DOHH2 (cell line): Measurements from ENCODE around the gene TBPL1.

Source experiments
- H3F3A ChIP-seq: fragments of 200-600 bp; sonication (generic), shearing (Covaris generic); 2 replicates; pipeline ENCODE4 v1.6.0; 2016; ENCODE audit warnings: antibody characterized with exemption, mild to moderate bottlenecking; ENCODE audit not compliant: control insufficient read depth, insufficient read depth
- H3K27ac ChIP-seq: fragments of 200-600 bp; sonication (generic); 2 replicates; pipeline ENCODE4 v1.5.1; 2014; ENCODE audit warnings: low read depth, mild to moderate bottlenecking, low read length, moderate library complexity
- H3K27me3 ChIP-seq: fragments of 200-600 bp; sonication (generic); 2 replicates; pipeline ENCODE4 v1.6.1; 2014; ENCODE audit warnings: mild to moderate bottlenecking, low read length, mixed read lengths; ENCODE audit not compliant: control insufficient read depth
- H3K36me3 ChIP-seq: fragments of 200-600 bp; sonication (generic); 2 replicates; pipeline ENCODE4 v1.6.1; 2014; ENCODE audit warnings: mild to moderate bottlenecking, low read length, moderate library complexity, mixed read lengths; ENCODE audit not compliant: control insufficient read depth
- H3K4me1 ChIP-seq: fragments of 200-600 bp; sonication (generic); 2 replicates; pipeline ENCODE4 v1.6.1; 2014; ENCODE audit warnings: mild to moderate bottlenecking, low read length, mixed read lengths; ENCODE audit not compliant: control insufficient read depth
- H3K4me2 ChIP-seq: fragments of 200-600 bp; sonication (generic); 2 replicates; pipeline ENCODE4 v1.6.0; 2014; ENCODE audit warnings: mild to moderate bottlenecking, low read length, moderate library complexity
- H3K4me3 ChIP-seq: fragments of 200-600 bp; sonication (generic); 2 replicates; pipeline ENCODE4 v1.5.1; 2014; ENCODE audit warnings: mild to moderate bottlenecking, low read length, mixed read lengths
- H3K79me2 ChIP-seq: fragments of 200-600 bp; sonication (generic); 2 replicates; pipeline ENCODE4 v1.6.1; 2014; ENCODE audit warnings: mild to moderate bottlenecking, low read length, mixed read lengths; ENCODE audit not compliant: control insufficient read depth
- H3K9me2 ChIP-seq: fragments of 200-600 bp; sonication (generic); replicated peaks from 2 replicates; pipeline ENCODE4 v1.6.1; 2014; ENCODE audit warnings: mild to moderate bottlenecking, low read length, mixed read lengths; ENCODE audit not compliant: control insufficient read depth
- H3K9me3 ChIP-seq: fragments of 200-600 bp; sonication (generic); 2 replicates; pipeline ENCODE4 v1.6.1; 2014; ENCODE audit warnings: antibody characterized with exemption, low read length, mixed read lengths; ENCODE audit not compliant: control insufficient read depth, insufficient read depth
- H4K20me1 ChIP-seq: fragments of 200-600 bp; sonication (generic); 2 replicates; pipeline ENCODE4 v1.6.0; 2014; ENCODE audit warnings: low read depth, mild to moderate bottlenecking, antibody characterized with exemption, low read length, moderate library complexity; ENCODE audit not compliant: control insufficient read depth, insufficient read depth
- EZH2phosphoT487 ChIP-seq: fragments of 200-600 bp; sonication (generic); IDR thresholded peaks from 2 replicates; pipeline ENCODE4 v1.6.1; 2017; ENCODE audit warnings: borderline replicate concordance, mild to moderate bottlenecking, antibody characterized with exemption, low read length, moderate library complexity, mixed read lengths
- TF ChIP-seq, protein P1 (sequence below): fragments of 200-600 bp; sonication (generic); IDR thresholded peaks from one replicate; pipeline ENCODE4 v1.5.1; 2014; ENCODE audit warnings: antibody characterized with exemption, mild to moderate bottlenecking, low read depth, low read length; ENCODE audit not compliant: poor library complexity, severe bottlenecking

The TBPL1 gene

DNA sequence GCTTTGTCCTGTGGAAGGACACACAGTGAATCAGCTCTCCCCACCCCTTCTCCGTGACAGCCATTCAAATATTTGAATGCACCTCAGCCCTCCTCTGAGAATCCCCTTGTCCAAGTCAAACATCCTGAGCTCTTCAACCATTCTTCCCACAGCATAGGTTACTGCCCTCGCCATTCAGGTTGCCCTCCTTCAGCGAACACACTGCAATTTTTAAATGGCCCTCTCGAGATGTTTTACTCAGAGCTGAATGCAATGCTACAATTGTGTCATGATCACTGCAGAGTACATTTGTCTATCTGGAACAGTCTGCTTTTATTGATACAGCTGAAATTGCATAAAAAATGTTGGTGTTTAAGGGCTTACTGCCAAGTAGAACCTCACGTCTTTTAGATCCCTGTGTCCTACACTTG, 50.5 kb downstream of the TBPL1 start:
- Histone ChIP-seq H3K4me1 (no peaks in the 10 kb centered on the region), H3K9me2 (no peaks in the 10 kb centered on the region), H3K4me2 (no peak overlapping the region), H3K27ac (no peak overlapping the region), H3K27me3 (peaks cover 10% of the 10 kb centered on the region), H3F3A (no peaks in the 10 kb centered on the region), H3K79me2 (no peaks in the 10 kb centered on the region), H3K36me3 (no peaks in the 10 kb centered on the region), H3K9me3 (no peaks in the 10 kb centered on the region), H4K20me1 (no peaks in the 10 kb centered on the region), H3K4me3 (no peak overlapping the region)
- TF ChIP-seq, protein P1, sequence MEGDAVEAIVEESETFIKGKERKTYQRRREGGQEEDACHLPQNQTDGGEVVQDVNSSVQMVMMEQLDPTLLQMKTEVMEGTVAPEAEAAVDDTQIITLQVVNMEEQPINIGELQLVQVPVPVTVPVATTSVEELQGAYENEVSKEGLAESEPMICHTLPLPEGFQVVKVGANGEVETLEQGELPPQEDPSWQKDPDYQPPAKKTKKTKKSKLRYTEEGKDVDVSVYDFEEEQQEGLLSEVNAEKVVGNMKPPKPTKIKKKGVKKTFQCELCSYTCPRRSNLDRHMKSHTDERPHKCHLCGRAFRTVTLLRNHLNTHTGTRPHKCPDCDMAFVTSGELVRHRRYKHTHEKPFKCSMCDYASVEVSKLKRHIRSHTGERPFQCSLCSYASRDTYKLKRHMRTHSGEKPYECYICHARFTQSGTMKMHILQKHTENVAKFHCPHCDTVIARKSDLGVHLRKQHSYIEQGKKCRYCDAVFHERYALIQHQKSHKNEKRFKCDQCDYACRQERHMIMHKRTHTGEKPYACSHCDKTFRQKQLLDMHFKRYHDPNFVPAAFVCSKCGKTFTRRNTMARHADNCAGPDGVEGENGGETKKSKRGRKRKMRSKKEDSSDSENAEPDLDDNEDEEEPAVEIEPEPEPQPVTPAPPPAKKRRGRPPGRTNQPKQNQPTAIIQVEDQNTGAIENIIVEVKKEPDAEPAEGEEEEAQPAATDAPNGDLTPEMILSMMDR = no peak
- no peak for TF ChIP-seq EZH2phosphoT487

DNA sequence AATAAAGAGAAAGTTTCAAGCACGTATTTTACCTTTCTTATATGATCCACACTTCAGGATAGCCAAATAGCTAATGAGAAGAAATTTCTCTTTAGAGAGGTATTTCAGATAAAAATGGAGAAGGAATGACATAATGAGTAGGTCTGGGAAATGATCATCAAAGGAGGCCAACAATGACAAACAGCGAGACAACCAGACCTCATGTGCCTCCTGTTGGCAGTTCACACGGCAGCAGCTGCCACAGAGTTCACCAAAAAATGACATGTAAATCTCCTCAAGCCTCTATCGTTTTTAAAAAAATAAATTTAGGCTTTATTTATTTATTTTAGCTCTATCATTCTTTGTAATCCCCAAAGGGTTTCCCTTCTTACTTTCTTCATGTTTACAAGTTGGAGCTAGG, 51.7 kb downstream of the TBPL1 start:
- Histone ChIP-seq H3K27ac (no peak overlapping the region), H3K9me3 (no peaks in the 10 kb centered on the region), H3K4me1 (no peaks in the 10 kb centered on the region), H3K79me2 (no peaks in the 10 kb centered on the region), H3K9me2 (no peaks in the 10 kb centered on the region), H3K27me3 (peaks cover 17% of the 10 kb centered on the region), H3F3A (no peaks in the 10 kb centered on the region), H3K4me3 (no peak overlapping the region), H3K36me3 (no peaks in the 10 kb centered on the region), H3K4me2 (no peak overlapping the region), H4K20me1 (no peaks in the 10 kb centered on the region)
- no peak for TF ChIP-seq EZH2phosphoT487
- TF ChIP-seq, protein P1 = no peak

DNA sequence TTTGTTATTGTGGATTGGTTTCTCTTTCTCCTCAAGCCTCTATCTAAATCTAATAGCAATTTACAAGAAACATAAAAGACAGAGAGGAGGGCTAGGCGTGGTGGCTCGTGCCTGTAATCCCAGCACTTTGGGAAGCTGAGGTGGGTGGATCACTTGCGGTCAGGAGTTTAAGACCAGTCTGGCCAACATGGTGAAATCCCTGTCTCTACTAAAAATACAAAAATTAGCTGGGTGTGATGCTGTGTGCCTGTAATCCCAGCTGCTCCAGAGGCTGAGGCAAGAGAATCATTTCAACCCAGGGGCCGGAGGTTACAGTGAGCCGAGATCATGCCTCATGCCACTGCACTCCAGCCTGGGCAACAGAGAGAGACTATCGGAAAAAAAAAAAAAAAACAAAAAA, 52.8 kb downstream of the TBPL1 start:
- Histone ChIP-seq H3F3A (no peaks in the 10 kb centered on the region), H3K27me3 (peaks cover 28% of the 10 kb centered on the region), H3K79me2 (no peaks in the 10 kb centered on the region), H3K4me1 (no peaks in the 10 kb centered on the region), H3K9me2 (no peaks in the 10 kb centered on the region), H3K9me3 (no peaks in the 10 kb centered on the region), H3K36me3 (no peaks in the 10 kb centered on the region), H3K4me3 (no peak overlapping the region), H3K4me2 (no peak overlapping the region), H4K20me1 (no peaks in the 10 kb centered on the region), H3K27ac (no peak overlapping the region)
- no peak for TF ChIP-seq EZH2phosphoT487
- TF ChIP-seq, protein P1 = no peak

DNA sequence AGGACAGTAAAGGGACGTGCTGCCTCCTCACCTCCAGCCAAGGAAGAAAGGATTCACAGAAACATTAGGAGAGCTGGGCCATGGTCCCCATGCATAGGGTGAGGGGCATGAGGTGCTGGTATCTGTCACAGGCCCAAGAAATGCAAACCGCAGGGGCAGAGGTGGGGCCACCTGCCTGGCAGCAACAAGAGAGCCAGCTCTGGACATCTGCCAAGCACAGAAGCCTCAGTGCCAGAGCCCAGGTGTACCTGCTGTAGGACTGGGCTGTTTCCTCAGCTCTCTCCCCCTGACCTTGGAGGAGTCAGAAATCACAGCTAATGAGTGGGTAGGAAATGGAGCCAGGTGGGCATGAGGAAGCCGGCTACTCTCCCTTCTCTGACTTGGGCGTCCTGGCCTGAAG, 54.1 kb downstream of the TBPL1 start:
- H3K9me3 ChIP-seq = no peaks in the 10 kb centered on the region
- H3K4me2 ChIP-seq = no peak overlapping the region
- no peaks in the 10 kb centered on the region for H3K79me2 ChIP-seq
- H3F3A ChIP-seq = no peaks in the 10 kb centered on the region
- no peaks in the 10 kb centered on the region for H3K4me1 ChIP-seq
- H3K9me2 ChIP-seq = no peaks in the 10 kb centered on the region
- H3K36me3 ChIP-seq = no peaks in the 10 kb centered on the region
- peaks cover 27% of the 10 kb centered on the region for H3K27me3 ChIP-seq
- H3K4me3 ChIP-seq = no peak overlapping the region
- no peak overlapping the region for H3K27ac ChIP-seq
- no peaks in the 10 kb centered on the region for H4K20me1 ChIP-seq
- TF ChIP-seq, protein P1 = no peak
- TF ChIP-seq EZH2phosphoT487 = no peak
